GM18868 (cell line): Measurements from ENCODE around the gene MT1G.
"Not testable (repeated sequence)": the region's sequence is repeated elsewhere in the genome, so short reads cannot be mapped to it uniquely, and the experiment has no call there.

Experiments used
- ATAC-seq: cut with Tn5 transposase; IDR thresholded peaks from one replicate; pipeline ENCODE4 v1.9.1; 2021; ENCODE audit warnings: mild to moderate bottlenecking, moderate library complexity; ENCODE audit not compliant: unreplicated experiment

MT1G gene

GRCh38 chr16:56621665-56622445, 46.0 kb downstream of the MT1G start:
- ATAC-seq: not testable (repeated sequence)

- no peak for ATAC-seq
Observed at GRCh38 chr16:56620339-56620897, 47.4 kb downstream of the MT1G start.

GRCh38 chr16:56618138-56618537, 49.7 kb downstream of the MT1G start:
- ATAC-seq: no peak

- ATAC-seq: peak; percentile 44
Observed at GRCh38 chr16:56617212-56618085, 50.4 kb downstream of the MT1G start.
